Endothelial cell of umbilical vein (primary cell): Measurements from ENCODE around the gene TEX44. TPM values are rescaled to one million over a fixed set of nuclear protein-coding genes. Genes with fewer than 3 reads are reported as not detected.

Experiments used
- BruUV-seq: library from RNA; stranded (reverse); fragments of 400-500 nt; replicated peaks from 2 replicates; lab custom pipeline; 2021; lab: Mats Ljungman, UMichigan
- CTCF ChIA-PET: fragments of 300-600, 350-600 bp; sonication (Branson Sonifier 250); formaldehyde crosslinking; loops from one replicate; lab custom pipeline; 2021; ENCODE audit warnings: antibody characterized with exemption, inconsistent platforms; lab: Charles Lee
- POLR2A ChIA-PET: fragments of 300-600, 350-600 bp; sonication (Branson Sonifier 250); formaldehyde crosslinking; loops from one replicate; lab custom pipeline; 2021; ENCODE audit warnings: antibody characterized with exemption, inconsistent platforms; lab: Charles Lee
- DNase-seq: peaks from one replicate; pipeline ENCODE4 v3.0.0-alpha.2; 2011; ENCODE audit warnings: low read depth, low spot score
- FAIRE-seq: peaks from 2 replicates; lab custom pipeline; 2011; peaks lifted over from hg19 to GRCh38; lab: Jason Lieb, UNC
- H2AFZ ChIP-seq: 2 replicates; pipeline ENCODE4 v1.6.0; 2012; ENCODE audit warnings: low read depth, low read length, control low read depth, inconsistent platforms
- H3K27ac ChIP-seq: 2 replicates; pipeline ENCODE4 v1.5.1; 2011; ENCODE audit warnings: low read depth, mild to moderate bottlenecking, control low read depth, low read length, moderate library complexity; ENCODE audit not compliant: insufficient read depth
- H3K27me3 ChIP-seq, 2 experiments: 2 replicates each; pipeline versions ENCODE4 v1.6.0 to v1.6.1; 2011; ENCODE audit warnings: low read length in 2 of 2, mixed read lengths in 1 of 2; ENCODE audit not compliant: control insufficient read depth in 2 of 2, insufficient read depth in 2 of 2
- H3K36me3 ChIP-seq, 2 experiments: 2 replicates in 1 of 2; 3 replicates in 1 of 2; pipeline ENCODE4 v1.5.1; 2011; ENCODE audit warnings: low read length in 2 of 2, mild to moderate bottlenecking in 1 of 2, moderate library complexity in 1 of 2; ENCODE audit not compliant: control insufficient read depth in 2 of 2, insufficient read depth in 2 of 2; ENCODE audit errors: extremely low read depth in 1 of 2
- H3K4me1 ChIP-seq: 3 replicates; pipeline ENCODE4 v1.5.1; 2011; ENCODE audit warnings: mild to moderate bottlenecking, low read length; ENCODE audit not compliant: control insufficient read depth, insufficient read depth; ENCODE audit errors: extremely low read depth
- H3K4me2 ChIP-seq: 2 replicates; pipeline ENCODE4 v1.6.1; 2011; ENCODE audit warnings: low read length, control low read depth, mixed read lengths; ENCODE audit not compliant: insufficient read depth
- H3K4me3 ChIP-seq, 3 experiments: fragments of 200-600 bp in 1 of 3; sonication (generic), shearing (Covaris generic) in 1 of 3; replicated peaks in 1 of 3; 2 replicates each; pipeline ENCODE4 v1.5.1; 2011 to 2016; ENCODE audit warnings: control low read depth in 3 of 3, low read length in 3 of 3, mild to moderate bottlenecking in 2 of 3, inconsistent platforms in 1 of 3, low read depth in 1 of 3, moderate library complexity in 1 of 3; ENCODE audit not compliant: insufficient read depth in 1 of 3
- H3K79me2 ChIP-seq: 2 replicates; pipeline ENCODE4 v1.6.0; 2012; ENCODE audit warnings: low read length, inconsistent platforms; ENCODE audit not compliant: control insufficient read depth, insufficient read depth
- H3K9ac ChIP-seq: replicated peaks from 2 replicates; pipeline ENCODE3; 2011; ENCODE audit warnings: low read length, control low read depth; ENCODE audit not compliant: insufficient read depth; ENCODE audit errors: extremely low read depth
- H3K9me1 ChIP-seq: replicated peaks from 3 replicates; pipeline ENCODE4 v1.6.0; 2011; ENCODE audit warnings: mild to moderate bottlenecking, low read length; ENCODE audit not compliant: control insufficient read depth, insufficient read depth; ENCODE audit errors: extremely low read depth
- H3K9me3 ChIP-seq: replicated peaks from 2 replicates; pipeline ENCODE4 v1.5.1; 2012; ENCODE audit warnings: low read length, inconsistent platforms; ENCODE audit not compliant: control insufficient read depth, insufficient read depth
- H4K20me1 ChIP-seq: replicated peaks from 2 replicates; pipeline ENCODE3; 2011; ENCODE audit warnings: mild to moderate bottlenecking, low read length; ENCODE audit not compliant: control insufficient read depth, insufficient read depth; ENCODE audit errors: extremely low read depth
- EZH2 ChIP-seq: IDR thresholded peaks from 2 replicates; pipeline ENCODE4 v1.6.1; 2012; ENCODE audit warnings: borderline replicate concordance, low read depth, mild to moderate bottlenecking, moderate library complexity, low read length, inconsistent platforms; ENCODE audit not compliant: severe bottlenecking
- FOS ChIP-seq: IDR thresholded peaks from 2 replicates; pipeline ENCODE4 v1.6.1; 2011; ENCODE audit warnings: mild to moderate bottlenecking, low read length, moderate library complexity, borderline replicate concordance; ENCODE audit not compliant: insufficient read depth
- GATA2 ChIP-seq: IDR thresholded peaks from 2 replicates; pipeline ENCODE4 v1.7.0; 2011; ENCODE audit warnings: low read depth, mild to moderate bottlenecking, moderate library complexity, mixed read lengths, low read length; ENCODE audit not compliant: insufficient read length, insufficient read depth
- JUN ChIP-seq: IDR thresholded peaks from 2 replicates; pipeline ENCODE4 v1.6.1; 2011; ENCODE audit warnings: borderline replicate concordance, low read depth; ENCODE audit not compliant: insufficient read length, insufficient read depth
- MYC ChIP-seq: IDR thresholded peaks from one replicate; pipeline ENCODE4 v1.6.1; 2011; ENCODE audit warnings: mild to moderate bottlenecking, low read depth, low read length
- POLR2A ChIP-seq: IDR thresholded peaks from 2 replicates; pipeline ENCODE4 v1.6.1; 2012; ENCODE audit warnings: low read depth, mild to moderate bottlenecking, control low read depth, low read length
- POLR2AphosphoS5 ChIP-seq: IDR thresholded peaks from 2 replicates; pipeline ENCODE4 v1.6.1; 2012; ENCODE audit warnings: low read depth, mild to moderate bottlenecking, control low read depth, low read length, moderate library complexity; ENCODE audit not compliant: insufficient read depth
- dilution Hi-C: fragments of 300-500 bp; cut with MboI; formaldehyde crosslinking; loops from one replicate; pipeline ENCODE4 v1.15.0; 2019; ENCODE audit warnings: low sequenced_read_pairs; ENCODE audit not compliant: extremely low pct_ligation_motif_present
- intact Hi-C: fragments of 100-400 bp; cut with micrococcal nuclease; formaldehyde crosslinking; loops from one replicate; pipeline ENCODE4 v1.10.0; 2022
- polyA plus RNA-seq, 4 experiments: library from polyadenylated mRNA; depleted of rRNA in 3 of 4; stranded (reverse) in 3 of 4; unstranded in 1 of 4; fragments of >200 nt; gene quantifications; 2 replicates each; pipeline versions ENCODE4 v1.2.1 to v1.2.3, GENCODE V29; 2011 to 2012; ENCODE audit warnings: missing spikeins in 1 of 4
- total RNA-seq: library from RNA; stranded (reverse); gene quantifications from 2 replicates; pipeline ENCODE4 v1.2.3, GENCODE V29; 2021
- TF ChIP-seq, protein P1 (sequence below), 2 donors: IDR thresholded peaks; 1 replicate in 1 of 2; 2 replicates in 1 of 2; pipeline ENCODE4 v1.5.1; 2011; ENCODE audit warnings: low read length in 2 of 2, mild to moderate bottlenecking in 2 of 2, moderate library complexity in 2 of 2, control low read depth in 1 of 2, inconsistent platforms in 1 of 2, low read depth in 1 of 2; ENCODE audit not compliant: insufficient read depth in 1 of 2; ENCODE audit errors: extremely low read depth in 1 of 2
- TF ChIP-seq, protein P2 (sequence below): IDR thresholded peaks from 2 replicates; pipeline ENCODE4 v1.6.1; 2011; ENCODE audit not compliant: insufficient read depth, insufficient read length

TEX44 gene
- total and polyA plus RNA-seq, 2 donors (not counting 3 experiments of a cell fraction or from before 2014, with no cell fraction given): not detected

DNA sequence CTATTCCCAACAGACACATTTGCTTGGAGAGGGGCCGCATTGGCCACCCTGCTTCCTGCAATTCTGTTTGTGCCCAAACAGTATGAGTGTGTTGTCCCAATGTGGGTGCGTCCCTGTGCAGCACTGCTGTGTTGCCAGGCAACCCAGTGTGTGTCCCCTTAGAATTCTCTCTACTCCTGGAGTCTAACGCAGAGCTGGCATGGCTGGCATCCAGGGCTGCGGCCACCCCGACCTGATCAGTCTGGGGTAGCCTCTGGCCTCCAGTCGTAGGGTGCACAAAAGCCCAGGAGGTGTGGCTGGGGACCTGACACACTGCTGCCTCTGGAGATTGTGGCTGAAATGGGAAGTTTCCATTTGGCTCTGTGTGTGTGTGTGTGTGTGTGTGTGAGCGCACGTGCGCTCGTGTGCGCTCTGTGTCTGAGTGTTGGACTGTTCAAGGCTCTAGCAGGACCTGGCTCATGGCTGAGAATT is 48.0 kb downstream of the TEX44 start:
- Histone ChIP-seq H3K4me2 (no peak overlapping the region), H3K79me2 (no peaks in the 10 kb centered on the region), H3K9me3 (no peaks in the 10 kb centered on the region), H3K9me1 (no peaks in the 10 kb centered on the region), H4K20me1 (no peaks in the 10 kb centered on the region), H3K27me3 (no peaks in the 10 kb centered on the region), H3K4me3 (no peak overlapping the region), H3K36me3 (no peaks in the 10 kb centered on the region), H3K27ac (no peak overlapping the region), H3K9ac (no peak overlapping the region), H2AFZ (peak overlapping the region; percentile 16), H3K4me1 (peaks cover 16% of the 10 kb centered on the region)
- POLR2A ChIA-PET: no interaction called here
- intact Hi-C loops (no loop called here), dilution Hi-C loops (no loop called here)
- FAIRE-seq (no peak), DNase-seq (peak; percentile 35)
- BruUV-seq: no TSS peak
- CTCF ChIA-PET: interaction anchor here (0.8 to 5.6 kb wide), 3 partner anchors 28 to 39 kb away, joined by 3 to 30 read pairs (median 10); no protein-coding TSS in a partner anchor
- TF ChIP-seq JUN: no peak
- no peak for TF ChIP-seq MYC
- TF ChIP-seq POLR2AphosphoS5: no peak

DNA sequence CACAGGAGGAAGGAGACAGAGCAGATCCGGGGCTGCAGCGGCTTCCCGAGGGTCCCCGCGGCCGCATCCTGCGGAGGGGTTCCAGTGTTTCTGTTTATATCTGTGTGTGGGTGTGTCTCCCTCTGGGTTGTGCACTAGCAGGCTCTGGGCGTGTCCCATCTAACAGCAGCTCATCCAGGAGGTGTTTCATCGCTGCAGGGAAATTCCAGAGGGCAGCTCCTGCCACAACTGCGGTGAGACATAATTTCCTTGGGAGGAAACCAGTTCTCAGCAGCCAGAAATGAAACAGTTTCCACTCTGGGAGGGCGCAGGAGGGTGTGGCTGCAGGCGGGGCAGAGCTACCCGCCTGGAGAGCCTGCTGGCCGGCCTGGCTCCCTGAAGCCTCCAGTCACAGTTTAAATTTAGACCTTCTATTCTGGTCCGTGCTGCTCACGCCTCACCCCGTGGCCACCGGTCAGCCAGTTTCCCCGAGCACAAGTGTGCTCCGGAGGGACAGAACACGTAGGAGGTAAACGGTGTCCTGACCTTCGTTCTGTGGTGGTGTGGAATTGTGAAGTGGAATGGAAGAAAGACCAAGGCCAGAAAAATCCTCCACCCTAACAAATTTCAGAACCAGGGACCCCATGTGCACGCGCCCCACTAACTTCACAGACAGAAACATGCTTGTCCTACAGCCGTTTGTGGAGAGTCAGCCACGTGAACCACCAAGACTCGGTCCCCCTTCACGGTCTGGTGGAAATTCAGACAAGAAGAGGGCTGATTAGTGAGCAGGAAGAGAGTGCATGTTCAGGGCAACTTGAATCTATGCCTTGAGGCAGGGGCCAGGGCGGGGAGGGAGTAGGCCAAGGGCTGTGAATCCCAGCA is 50.2 kb downstream of the TEX44 start:
- peak; percentile 94 for DNase-seq
- peak; percentile 99 for FAIRE-seq
- no peaks in the 10 kb centered on the region for H3K27me3 ChIP-seq
- TF ChIP-seq, protein P1, sequence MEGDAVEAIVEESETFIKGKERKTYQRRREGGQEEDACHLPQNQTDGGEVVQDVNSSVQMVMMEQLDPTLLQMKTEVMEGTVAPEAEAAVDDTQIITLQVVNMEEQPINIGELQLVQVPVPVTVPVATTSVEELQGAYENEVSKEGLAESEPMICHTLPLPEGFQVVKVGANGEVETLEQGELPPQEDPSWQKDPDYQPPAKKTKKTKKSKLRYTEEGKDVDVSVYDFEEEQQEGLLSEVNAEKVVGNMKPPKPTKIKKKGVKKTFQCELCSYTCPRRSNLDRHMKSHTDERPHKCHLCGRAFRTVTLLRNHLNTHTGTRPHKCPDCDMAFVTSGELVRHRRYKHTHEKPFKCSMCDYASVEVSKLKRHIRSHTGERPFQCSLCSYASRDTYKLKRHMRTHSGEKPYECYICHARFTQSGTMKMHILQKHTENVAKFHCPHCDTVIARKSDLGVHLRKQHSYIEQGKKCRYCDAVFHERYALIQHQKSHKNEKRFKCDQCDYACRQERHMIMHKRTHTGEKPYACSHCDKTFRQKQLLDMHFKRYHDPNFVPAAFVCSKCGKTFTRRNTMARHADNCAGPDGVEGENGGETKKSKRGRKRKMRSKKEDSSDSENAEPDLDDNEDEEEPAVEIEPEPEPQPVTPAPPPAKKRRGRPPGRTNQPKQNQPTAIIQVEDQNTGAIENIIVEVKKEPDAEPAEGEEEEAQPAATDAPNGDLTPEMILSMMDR (IDR thresholded peaks at IDR 0.05; ENCODE audit: extremely low read depth in 1 of 2, insufficient read depth in 1 of 2, low read depth in 1 of 2, low read length in 2 of 2): no peak
- TF ChIP-seq EZH2: no peak
- no peak for TF ChIP-seq MYC
- peak; percentile 50 for TF ChIP-seq FOS
- peak; percentile 42 for TF ChIP-seq JUN
- TF ChIP-seq POLR2AphosphoS5: peak; percentile 70
- no peak for TF ChIP-seq POLR2A
- TF ChIP-seq, protein P2, sequence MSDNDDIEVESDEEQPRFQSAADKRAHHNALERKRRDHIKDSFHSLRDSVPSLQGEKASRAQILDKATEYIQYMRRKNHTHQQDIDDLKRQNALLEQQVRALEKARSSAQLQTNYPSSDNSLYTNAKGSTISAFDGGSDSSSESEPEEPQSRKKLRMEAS: no peak
- no peak for TF ChIP-seq GATA2
- peak overlapping the region; percentile 77 for H3K27ac ChIP-seq
- H3K4me3 ChIP-seq: peak overlapping the region in 2 of 3 experiments; percentile 6 to 19
- H2AFZ ChIP-seq: peak overlapping the region; percentile 82
- dilution Hi-C loops: no loop called here
- no peaks in the 10 kb centered on the region for H3K9me3 ChIP-seq
- intact Hi-C loops: loop anchor here (1.0 to 2.0 kb wide), 5 partner anchors 19 to 74 kb away; partner anchors contain the start of gene PTMA
- CTCF ChIA-PET: interaction anchor here (0.7 to 5.6 kb wide), 13 partner anchors 10 to 79 kb away, joined by 3 to 30 read pairs (median 4); no protein-coding TSS in a partner anchor
- no peaks in the 10 kb centered on the region for H4K20me1 ChIP-seq
- H3K79me2 ChIP-seq: no peaks in the 10 kb centered on the region
- peaks cover 16% of the 10 kb centered on the region for H3K4me1 ChIP-seq
- TSS peak; percentile 45 for BruUV-seq
- no peaks in the 10 kb centered on the region for H3K36me3 ChIP-seq
- H3K9me1 ChIP-seq: no peaks in the 10 kb centered on the region
- POLR2A ChIA-PET: interaction anchor here (0.6 to 1.4 kb wide), 4 partner anchors 10 to 66 kb away, joined by 3 to 6 read pairs (median 3); partner anchors contain the start of gene PTMA
- H3K4me2 ChIP-seq: peak overlapping the region; percentile 53
- peak overlapping the region; percentile 70 for H3K9ac ChIP-seq
